COR-L47 (cell line): ENCODE data around the gene CYP3A4.
"Not testable (repeated sequence)": the region's sequence is repeated elsewhere in the genome, so short reads cannot be mapped to it uniquely, and the experiment has no call there.

Source experiments
- DNase-seq: peaks from one replicate; lab custom pipeline; 2025; lab: John Stamatoyannopoulos, UW

The CYP3A4 gene

DNA sequence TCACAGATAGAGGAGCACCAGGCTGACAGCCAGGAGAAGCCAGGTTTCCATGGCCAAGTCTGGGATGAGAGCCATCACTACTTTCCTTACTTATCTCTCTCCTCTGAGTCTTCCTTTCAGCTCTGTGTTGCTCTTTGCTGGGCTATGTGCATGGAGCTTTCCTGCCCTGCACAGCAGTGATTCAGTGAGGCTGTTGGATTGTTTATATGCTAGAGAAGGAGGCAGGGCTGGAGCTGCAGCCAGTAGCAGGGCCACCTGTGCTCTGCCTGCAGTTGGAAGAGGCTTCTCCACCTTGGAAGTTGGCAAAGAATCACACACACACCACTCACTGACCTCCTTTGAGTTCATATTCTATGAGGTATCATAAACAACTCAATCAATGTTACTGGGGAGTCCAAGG is at the start of gene CYP3A4:
Gene CYP3A4 (minus strand): TSS at position 178 of the 400 bp plus-strand sequence. CDS start 103 bp downstream, at position 75.
- no peak for DNase-seq

DNA sequence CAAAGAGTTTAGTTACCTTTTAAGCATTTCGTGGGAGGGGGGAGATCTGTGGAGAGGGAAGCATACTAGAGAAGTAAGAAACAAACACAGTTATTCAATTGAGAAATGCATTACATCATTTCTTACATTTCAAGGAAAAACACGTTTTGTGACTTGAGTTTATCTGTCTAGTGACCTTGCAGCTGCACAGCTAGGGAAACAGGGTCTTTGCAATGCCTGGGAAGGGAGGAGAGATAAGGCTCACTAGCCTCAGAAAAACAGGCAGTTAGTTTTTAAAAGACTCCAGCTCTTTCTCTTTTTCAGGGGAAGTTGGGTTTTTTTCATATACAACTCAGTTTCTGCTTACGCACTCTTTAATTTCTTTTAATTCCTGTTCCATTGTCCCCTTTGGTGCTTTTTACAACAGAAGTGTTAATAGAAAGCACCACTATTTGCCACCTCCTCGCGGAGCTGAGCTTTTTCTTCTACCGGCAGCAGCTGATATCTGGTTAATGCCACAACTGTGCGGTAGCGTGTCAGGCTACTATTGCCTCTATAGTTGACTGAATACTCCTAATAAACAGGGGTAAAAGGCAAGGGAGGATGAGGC is 49.4 kb upstream of the CYP3A4 start:
- DNase-seq: no peak

DNA sequence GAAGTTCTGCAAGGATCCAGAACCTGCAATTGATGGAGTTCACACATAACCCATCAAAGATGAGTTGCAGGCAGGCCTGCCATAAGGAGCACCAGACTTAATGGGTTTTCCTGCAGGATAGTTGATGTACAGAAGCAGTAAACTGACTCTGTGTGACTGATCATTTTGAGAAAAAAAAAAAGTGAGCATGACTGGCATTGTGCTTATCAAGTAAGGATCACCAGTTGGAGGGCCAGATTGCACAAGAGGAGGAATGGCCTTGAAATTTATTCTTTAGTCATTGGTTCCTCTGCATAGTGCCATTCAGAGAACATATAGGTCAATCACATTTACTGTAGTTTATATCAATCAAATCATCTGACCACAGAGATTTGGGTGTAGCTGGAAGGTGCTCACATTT is 47.6 kb upstream of the CYP3A4 start:
- no peak for DNase-seq

DNA sequence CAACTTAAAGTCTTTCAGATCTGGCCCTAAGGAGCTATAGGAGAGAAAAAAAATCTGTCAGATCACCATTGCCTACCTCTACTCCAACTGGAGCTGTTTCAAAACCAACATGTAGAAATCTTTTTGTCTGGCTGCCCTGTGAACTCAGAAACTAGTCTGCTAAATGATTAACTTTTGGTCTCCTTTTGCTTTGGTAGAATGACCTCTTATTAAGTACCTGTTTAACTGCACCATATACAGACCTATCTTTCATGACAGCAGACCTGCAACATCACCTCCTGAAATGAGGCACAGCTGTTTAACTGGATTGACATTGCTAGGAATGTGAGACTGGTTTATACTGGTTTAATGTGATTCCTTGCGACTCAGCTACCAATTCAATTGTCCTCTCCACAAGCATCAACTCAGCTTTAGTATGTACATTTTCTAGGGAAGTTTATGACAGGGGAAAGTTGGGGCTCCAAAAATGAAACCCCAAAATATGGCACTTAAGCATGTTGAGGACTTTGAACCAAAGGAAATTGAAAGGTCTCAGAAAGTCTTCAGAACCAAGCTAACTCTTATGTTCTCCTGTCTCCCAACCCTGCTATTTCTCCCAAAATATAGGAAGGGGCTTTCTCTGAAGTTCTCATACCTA is 45.7 kb upstream of the CYP3A4 start:
- no peak for DNase-seq

DNA sequence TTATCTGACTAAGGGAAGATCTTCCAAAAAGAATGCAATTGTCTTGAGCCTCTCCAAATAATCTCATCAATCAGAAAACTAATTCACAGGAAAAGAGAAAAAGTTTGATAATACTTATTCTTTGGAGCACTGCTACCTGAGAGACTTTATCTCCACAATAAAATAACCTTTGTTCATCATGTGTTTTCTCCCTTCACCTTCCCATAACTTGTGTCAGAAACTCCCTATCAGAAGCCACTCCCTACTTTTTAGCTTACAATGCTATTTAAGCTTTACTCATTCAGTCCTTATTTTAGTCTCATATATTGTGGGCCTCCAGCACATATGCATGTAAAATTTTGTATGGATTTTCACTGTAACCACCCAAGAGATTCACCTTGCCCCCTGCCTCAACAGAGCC is 44.8 kb upstream of the CYP3A4 start:
- DNase-seq: no peak

DNA sequence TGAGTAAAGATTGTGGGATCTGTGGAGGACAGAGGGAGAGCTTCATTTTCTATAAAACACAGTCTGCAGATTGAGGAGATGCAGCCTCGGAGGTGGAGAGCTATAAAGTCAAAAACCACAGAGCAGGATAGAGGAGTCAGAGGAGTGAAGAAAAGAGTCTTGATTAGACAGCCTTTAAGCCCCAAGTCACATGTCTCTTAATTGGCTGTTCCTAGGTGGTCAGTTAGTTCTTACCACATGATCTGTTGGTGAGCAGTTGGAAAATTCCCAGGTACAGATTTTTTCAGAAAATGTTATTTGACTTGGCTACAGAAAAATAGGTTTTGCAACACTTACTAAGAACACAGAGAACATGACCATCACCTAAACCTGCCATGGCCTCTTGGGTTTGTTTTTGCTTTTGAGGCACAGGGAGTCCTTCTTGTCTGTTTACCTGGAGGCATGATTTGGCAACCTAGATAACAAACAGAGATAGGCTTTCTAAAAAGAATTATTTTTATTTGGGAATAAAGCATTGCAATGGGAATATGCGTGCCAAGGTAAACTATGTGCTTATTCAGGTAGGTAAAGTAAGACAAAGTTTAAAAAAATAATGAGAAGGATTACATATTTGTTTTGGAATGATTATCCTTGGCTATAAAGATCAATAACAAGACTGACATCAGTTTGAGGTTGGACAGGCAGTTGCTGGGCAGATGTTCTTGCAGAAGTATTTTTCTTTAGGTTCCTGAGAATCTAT is 43.2 kb upstream of the CYP3A4 start:
- DNase-seq: no peak

DNA sequence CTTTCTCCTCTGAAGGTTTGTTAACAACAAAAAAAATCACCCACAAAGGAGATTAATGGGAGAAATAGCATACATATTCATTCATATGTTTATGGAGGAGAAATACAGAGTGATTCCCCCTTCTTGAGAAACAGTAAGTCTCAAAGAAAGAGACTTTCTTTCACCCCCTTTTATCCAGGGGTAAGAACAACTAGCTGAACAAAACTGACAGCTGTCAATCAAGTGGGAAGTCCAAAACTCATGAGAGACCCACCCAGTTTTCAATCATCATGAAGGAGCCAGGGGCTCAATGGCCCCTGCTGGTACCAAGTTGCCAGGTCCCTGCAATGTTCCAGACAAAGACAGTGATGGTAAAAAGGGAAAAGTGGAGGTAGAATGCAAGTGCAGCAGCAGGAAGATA is 41.9 kb upstream of the CYP3A4 start:
- DNase-seq: no peak

DNA sequence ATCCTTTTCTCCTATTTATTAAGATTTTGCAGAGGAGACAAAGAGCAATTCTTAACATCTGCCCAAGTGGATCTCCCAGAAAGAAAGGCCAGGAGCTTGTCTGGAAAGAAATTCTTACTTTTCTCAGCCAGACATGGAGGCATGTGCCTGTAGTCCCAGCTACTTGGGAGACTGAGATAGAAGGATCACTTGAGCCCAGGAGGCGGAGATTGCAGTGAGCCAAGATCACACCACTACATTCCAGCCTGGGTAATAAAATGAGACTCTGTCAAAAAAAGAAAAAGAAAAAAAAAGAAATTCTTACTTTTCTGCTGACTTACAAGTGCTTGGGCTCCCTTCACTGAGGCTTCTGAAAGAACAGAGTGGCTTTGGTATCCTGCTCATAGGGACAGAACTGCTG is 41.5 kb upstream of the CYP3A4 start:
- no peak for DNase-seq

DNA sequence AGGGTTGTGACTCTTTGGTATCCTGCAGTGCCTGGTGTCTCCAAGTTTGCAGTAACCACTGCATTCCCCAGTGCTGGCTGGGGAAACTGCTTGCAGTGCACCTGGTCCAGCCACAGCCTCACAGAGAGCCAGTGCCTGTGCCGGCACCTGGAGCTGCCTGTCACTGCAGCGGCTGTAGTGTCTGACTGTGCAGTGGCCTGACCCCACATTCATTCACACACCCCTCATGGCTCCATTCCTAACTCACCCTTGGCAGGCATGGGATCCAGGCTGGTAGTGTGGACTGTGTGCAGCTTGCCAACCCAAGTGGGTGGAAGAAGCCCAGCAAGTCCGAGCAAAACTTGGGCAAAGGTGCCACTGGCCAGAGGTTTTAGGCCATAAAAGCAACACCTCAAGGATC is 40.1 kb upstream of the CYP3A4 start:
- DNase-seq: no peak

DNA sequence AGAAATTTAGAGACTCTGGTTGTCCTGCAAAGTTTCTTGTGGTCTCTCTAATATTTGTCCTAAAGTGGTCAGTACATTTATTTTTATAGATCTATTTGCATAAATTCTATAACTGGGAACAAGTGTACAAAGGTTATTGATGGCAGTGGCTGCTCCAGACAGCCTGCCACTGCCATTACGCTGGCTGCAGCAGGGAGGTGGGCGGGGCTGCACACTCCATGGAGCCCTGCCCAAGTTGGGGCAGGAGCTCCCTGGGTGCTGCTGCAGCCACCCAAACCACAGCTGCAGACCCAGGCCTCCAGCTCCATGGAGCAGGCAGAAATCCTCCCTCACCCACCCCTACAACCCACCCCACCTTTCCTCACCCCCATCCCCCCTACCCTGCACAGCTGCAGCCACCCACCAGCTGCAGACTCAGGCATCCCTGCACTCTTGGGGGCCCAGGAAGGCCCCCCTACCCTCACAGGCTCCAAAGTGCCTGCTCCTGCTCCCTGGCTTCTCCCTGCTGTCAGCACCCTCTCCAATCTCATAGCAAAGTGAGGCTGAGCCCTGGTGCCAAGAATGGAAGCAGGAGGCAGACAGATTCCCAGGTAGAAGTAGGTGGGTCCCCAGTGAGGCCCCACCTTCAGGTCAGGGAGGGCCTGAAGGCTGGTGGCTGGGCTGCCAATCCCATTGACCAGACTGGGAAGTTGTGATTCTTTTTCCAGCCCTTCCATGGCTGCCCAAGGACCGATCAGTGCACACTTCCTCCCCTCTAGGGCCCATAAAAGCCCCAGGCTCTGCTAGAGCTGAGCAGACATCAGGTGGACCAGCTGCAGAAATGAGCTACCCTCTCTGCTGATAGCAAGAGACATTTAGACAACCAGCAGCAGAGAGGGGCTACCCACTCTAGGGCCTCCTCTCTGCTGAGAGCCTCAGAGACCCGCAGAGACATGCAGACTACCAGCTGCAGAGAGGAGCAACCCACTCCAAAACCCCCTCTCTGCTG is 39.0 kb upstream of the CYP3A4 start:
- DNase-seq: no peak

DNA sequence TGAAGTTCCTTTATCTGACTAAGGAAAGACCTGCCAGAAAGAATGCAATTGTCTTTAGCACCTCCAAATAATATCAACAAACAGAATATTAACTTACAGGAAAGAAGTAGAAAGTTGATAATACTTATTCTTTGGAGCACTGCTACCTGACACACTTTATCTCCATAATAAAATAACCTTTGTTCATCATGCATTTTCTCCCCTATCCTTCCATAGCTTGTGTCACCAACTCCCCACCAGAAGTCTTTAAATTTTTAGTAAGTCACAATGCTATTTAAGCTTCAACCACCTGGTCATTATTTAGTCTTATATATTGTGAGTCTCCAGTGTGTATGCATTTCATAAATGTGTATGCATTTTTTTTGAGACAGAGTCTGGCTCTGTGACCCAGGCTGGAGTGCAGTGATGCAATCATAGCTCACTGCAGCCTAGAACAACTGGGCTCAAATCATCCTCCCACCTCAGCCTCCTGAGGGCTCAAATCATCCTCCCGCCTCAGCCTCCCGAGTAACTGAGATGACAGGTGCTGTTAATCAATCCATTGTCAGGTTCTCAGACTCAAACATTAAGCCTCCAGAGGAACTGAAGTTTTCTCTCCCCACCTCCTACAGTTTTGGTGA is 36.5 kb upstream of the CYP3A4 start:
- no peak for DNase-seq

DNA sequence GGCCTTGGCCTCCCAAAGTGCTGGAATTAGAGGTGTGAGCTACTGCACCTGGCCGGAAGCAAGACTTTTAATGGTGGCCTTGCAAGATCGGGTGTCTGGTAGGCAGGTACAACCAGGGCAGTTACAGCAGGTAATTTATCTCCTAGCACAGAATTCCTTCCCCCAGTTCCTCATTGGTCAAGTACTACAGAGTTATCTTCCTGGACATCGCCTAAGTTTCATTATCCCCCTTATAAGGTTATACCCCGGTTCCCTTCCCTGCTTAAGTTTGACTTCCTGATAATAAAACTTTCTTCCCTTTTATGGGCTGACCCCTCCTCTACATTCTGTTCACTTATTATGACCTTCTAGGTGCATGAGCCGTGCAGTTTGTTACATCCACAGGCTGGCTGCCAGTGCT is 24.8 kb upstream of the CYP3A4 start:
- no peak for DNase-seq

DNA sequence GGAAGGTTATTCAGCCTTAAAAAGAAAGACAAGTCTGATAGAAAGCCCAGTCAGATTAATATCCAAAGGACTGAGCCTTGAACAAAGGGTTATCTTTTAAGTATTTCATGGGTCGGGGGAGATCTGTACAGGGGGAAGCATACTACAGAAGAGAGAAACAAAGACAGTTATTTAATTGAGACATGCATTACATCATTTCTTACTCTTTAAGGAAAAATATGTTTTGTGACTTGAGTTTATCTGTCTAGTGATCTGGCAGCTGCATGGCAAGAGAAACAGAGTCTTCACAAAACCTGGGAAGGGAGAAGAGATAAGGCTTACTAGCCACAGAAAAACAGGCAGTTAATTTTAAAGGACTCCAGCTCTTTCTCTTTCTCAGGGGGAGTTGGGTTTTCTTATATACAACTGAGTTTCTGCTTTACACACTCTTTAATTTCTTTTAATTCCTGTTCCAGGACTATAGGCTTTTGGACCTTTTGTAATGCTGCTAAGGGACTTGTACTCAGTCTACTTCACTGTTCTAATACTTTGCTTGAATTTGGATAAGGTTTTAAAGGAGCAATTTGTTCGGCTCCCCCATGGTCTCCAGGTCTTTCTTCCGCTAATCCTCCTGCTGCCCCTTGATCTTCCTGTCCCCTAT is 23.0 kb upstream of the CYP3A4 start:
- no peak for DNase-seq

DNA sequence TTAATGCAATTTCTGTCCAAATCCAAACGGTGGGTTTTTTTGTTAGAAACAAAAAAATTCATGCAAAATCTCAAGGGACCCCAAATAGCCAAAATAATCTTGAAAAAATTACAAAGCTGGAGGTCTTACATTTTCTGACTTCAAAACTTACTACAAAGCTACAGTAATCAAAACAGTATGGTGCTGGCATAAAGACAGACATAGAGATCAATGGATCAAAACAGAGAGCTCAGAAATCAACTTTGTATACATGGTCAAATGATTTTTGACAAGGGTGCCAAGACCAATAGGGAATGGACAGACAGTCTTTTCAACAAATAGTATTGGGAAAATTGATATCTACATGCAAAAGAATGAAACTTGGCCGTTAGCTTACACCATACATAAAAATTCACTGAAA is 21.7 kb upstream of the CYP3A4 start:
- no peak for DNase-seq

DNA sequence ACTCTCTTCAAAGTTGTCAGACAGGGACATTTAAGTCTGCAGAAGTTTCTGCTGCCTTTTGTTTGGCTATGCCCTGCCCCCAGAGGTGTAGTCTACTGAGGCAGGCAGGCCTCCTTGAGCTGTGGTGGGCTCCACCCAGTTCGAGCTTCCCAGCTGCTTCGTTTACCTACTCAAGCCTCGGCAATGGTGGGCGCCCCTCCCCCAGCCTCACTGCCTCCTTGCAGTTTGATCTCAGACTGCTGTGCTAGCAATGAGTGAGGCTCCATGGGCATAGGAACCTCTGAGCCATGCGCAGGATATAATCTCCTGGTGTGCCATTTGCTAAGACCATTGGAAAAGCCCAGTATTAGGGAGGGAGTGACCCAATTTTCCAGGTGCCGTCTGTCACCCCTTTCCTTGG is 19.1 kb upstream of the CYP3A4 start:
- DNase-seq: not testable (repeated sequence)

DNA sequence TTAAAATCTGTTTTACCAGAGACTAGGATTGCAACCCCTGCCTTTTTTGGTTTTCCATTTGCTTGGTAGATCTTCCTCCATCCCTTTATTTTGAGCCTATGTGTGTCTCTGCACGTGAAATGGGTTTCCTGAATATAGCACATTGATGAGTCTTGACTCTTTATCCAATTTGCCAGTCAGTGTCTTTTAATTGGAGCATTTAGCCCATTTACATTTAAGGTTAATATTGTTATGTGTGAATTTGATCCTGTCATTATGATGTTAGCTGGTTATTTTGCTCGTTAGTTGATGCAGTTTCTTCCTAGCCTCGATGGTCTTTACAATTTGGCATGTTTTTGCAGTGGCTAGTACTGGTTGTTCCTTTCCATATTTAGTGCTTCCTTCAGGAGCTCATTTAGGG is 17.4 kb upstream of the CYP3A4 start:
- DNase-seq: not testable (repeated sequence)

DNA sequence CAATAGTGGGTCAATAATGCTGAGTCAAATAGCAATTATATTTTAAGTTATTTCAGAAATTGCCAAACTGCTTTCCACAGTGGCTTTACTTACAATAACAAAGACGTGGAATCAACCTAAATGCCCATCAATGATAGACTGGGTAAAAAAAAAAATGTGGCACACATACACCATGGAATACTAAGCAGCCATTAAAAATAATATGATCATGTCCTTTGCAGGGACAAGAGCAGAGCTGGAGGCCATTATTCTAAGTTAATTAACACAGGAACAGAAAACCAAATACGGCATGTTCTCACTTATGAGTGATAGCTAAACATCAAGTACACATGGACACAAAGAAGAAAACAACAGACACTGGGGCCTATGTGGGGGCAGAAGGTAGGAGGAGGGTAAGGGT is 15.0 kb upstream of the CYP3A4 start:
- DNase-seq: no peak

DNA sequence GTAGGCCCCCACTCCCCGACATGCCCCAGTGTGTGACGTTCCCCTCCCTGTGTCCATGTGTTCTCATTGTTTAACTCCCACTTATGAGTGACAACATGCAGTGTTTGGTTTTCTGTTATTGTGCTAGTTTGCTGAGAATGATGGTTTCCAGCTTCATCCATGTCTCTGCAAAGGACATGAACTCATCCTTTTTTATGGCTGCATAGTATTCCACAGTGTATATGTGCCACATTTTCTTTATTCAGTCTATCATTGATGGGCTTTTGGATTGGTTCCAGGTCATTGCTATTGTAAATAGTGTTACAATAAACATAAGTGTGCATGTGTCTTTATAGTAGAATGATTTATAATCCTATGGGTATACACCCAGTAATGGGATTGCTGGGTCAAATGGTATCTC is 11.9 kb upstream of the CYP3A4 start:
- not testable (repeated sequence) for DNase-seq

DNA sequence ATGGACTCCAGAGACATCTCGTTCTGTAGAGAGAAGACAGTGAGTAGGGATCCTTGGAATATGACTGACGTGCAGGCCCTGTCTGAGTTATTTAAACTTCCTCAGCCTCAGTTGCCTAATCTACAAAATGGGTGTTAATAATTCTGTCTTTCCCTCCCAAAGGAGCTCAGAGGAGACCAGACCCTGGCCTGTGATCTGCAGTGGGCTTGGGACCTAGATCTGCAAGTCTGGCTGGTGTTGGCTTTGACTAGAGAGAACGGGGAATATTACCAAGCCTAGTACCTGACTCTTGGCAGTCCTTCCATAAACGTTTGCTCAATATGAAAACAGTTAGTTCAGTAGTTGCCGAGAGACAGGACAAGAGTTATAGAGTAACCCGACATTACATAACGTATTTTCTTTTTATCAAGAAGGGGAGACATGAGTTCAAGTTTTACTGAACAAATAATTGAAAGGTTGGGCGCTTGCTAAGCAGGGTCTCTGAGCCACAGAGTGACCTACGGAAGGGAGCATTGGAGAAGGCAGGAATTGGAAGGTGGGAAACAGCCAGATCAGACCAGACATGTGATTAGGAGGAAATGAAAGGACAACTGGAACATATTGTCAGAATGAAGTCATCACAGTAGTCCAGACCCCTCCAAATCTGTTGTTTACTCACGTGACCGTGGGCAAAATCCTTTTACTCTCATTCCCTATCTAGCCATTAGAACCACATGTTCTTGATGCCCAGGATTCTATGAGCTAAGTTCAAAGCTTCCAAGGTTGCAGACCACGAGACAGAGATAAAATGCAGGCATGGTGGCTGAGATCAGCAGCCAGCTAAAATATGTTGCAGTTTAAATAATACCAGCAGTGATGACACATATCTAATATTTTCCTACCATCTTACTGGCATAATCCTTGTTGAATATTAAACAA is 10.9 kb upstream of the CYP3A4 start:
- DNase-seq: no peak

DNA sequence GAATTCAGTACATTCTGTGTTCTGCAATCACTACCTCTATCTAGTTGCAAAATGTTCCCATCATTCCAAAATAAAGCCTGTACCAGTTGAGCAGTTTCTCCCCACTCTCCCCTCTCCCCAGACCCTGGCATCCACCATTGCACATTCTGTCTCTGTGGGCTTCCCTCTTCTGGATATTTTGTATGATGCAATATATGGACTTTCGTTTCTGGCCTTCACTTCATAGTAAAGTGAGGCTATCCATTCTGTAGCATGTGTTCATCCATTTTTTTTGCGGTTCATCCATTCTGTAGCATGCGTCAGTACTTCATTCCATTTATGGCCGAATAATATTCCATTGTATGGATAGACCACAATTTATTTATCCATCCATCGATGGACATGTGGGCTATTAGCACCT is 9.5 kb upstream of the CYP3A4 start:
- no peak for DNase-seq
